Glutamatergic neuron (in vitro differentiated cells): ENCODE results near the gene DEAF1. TPM values are rescaled to one million over a fixed set of nuclear protein-coding genes. Genes with fewer than 3 reads are reported as not detected.

ENCODE experiments used
- DNase-seq: peaks from one replicate; pipeline ENCODE4 v3.0.0; 2022
- H3K27ac Mint-ChIP-seq: one replicate; pipeline ENCODE4 v1.8.0; 2020; ENCODE audit warnings: mild to moderate bottlenecking, mixed read lengths, inconsistent platforms; ENCODE audit not compliant: unreplicated experiment
- H3K27me3 Mint-ChIP-seq: one replicate; pipeline ENCODE4 v1.8.0; 2020; ENCODE audit warnings: mild to moderate bottlenecking, moderate library complexity, mixed read lengths, inconsistent platforms; ENCODE audit not compliant: unreplicated experiment
- H3K36me3 Mint-ChIP-seq: one replicate; pipeline ENCODE4 v1.8.0; 2020; ENCODE audit warnings: mild to moderate bottlenecking, mixed read lengths, inconsistent platforms; ENCODE audit not compliant: unreplicated experiment
- H3K4me1 Mint-ChIP-seq: one replicate; pipeline ENCODE4 v1.8.0; 2020; ENCODE audit warnings: mild to moderate bottlenecking, low read depth, mixed read lengths, inconsistent platforms; ENCODE audit not compliant: unreplicated experiment
- H3K4me3 Mint-ChIP-seq: one replicate; pipeline ENCODE4 v1.8.0; 2020; ENCODE audit warnings: mild to moderate bottlenecking, mixed read lengths, inconsistent platforms; ENCODE audit not compliant: unreplicated experiment
- H3K9me3 Mint-ChIP-seq: one replicate; pipeline ENCODE4 v1.8.0; 2020; ENCODE audit warnings: mild to moderate bottlenecking, moderate library complexity, mixed read lengths, inconsistent platforms; ENCODE audit not compliant: unreplicated experiment
- CTCF ChIP-seq: fragments of 200-600 bp; sonication (generic); IDR thresholded peaks from one replicate; pipeline ENCODE4 v1.5.0; 2021; ENCODE audit not compliant: partially characterized antibody, unreplicated experiment
- total RNA-seq: library from RNA; stranded (reverse); fragmentation: NEBNext Ultra II Directional; extraction: Animal tissue kit (Norgen Biotek cat#: 25700); gene quantifications from one replicate; pipeline ENCODE4 v1.2.1, GENCODE V29; 2021; ENCODE audit not compliant: unreplicated experiment

Gene DEAF1
- total RNA-seq, 1 donor from 2014 or later: 51.5 TPM

- Mint-ChIP-seq H3K4me1 (no peaks in the 10 kb centered on the region), H3K27me3 (peaks cover 7% of the 10 kb centered on the region), H3K4me3 (no peak overlapping the region), H3K36me3 (no peaks in the 10 kb centered on the region), H3K9me3 (no peaks in the 10 kb centered on the region), H3K27ac (no peak overlapping the region)
- no peak for DNase-seq
- TF ChIP-seq CTCF: no peak
These were observed 74.8 kb downstream of the DEAF1 start for GRCh38 chr11:620201-620600.

- no peak overlapping the region for H3K27ac Mint-ChIP-seq
- H3K9me3 Mint-ChIP-seq: no peaks in the 10 kb centered on the region
- peaks cover 8% of the 10 kb centered on the region for H3K27me3 Mint-ChIP-seq
- no peak for TF ChIP-seq CTCF
- no peak for DNase-seq
- H3K4me1 Mint-ChIP-seq: no peaks in the 10 kb centered on the region
- no peaks in the 10 kb centered on the region for H3K36me3 Mint-ChIP-seq
- H3K4me3 Mint-ChIP-seq: no peak overlapping the region
These were observed 75.4 kb downstream of the DEAF1 start for GRCh38 chr11:619628-620050.

- no peak for DNase-seq
- Mint-ChIP-seq H3K4me3 (no peak overlapping the region), H3K36me3 (no peaks in the 10 kb centered on the region), H3K4me1 (peaks cover 2% of the 10 kb centered on the region), H3K9me3 (peaks cover 2% of the 10 kb centered on the region), H3K27ac (no peak overlapping the region), H3K27me3 (peaks cover 10% of the 10 kb centered on the region)
- no peak for TF ChIP-seq CTCF
These were observed 76.0 kb downstream of the DEAF1 start for GRCh38 chr11:618856-619627.

GRCh38 chr11:617912-618682 lies 76.9 kb downstream of the DEAF1 start:
- TF ChIP-seq CTCF: no peak
- Mint-ChIP-seq H3K9me3 (peaks cover 2% of the 10 kb centered on the region), H3K27me3 (peaks cover 10% of the 10 kb centered on the region), H3K4me3 (no peak overlapping the region), H3K27ac (no peak overlapping the region), H3K4me1 (peaks cover 2% of the 10 kb centered on the region), H3K36me3 (no peaks in the 10 kb centered on the region)
- DNase-seq: no peak
